OCI-LY3 (cell line): ENCODE measurements around the gene LRRC26.
A peak's percentile ranks its signal among the peaks of the same experiment; 100 is the strongest.

ENCODE experiments used
- H2AFZ ChIP-seq: fragments of 200-600, 300-600 bp; shearing (Covaris generic); 2 replicates; pipeline ENCODE4 v1.6.0; 2014; ENCODE audit warnings: antibody characterized with exemption, low read depth, low read length
- H3K27ac ChIP-seq: fragments of 200-600, 300-600 bp; sonication (generic); 2 replicates; pipeline ENCODE4 v1.5.1; 2014; ENCODE audit warnings: mild to moderate bottlenecking, low read length, moderate library complexity, mixed read lengths
- H3K27me3 ChIP-seq: fragments of 200-600, 300-600 bp; sonication (generic); 2 replicates; pipeline ENCODE4 v1.6.1; 2014; ENCODE audit warnings: low read depth, low read length, mixed read lengths
- H3K36me3 ChIP-seq: fragments of 200-600, 300-600 bp; sonication (generic); replicated peaks from 2 replicates; pipeline ENCODE3; 2014; ENCODE audit warnings: low read depth, low read length, mixed read lengths
- H3K4me1 ChIP-seq: fragments of 300-600, 200-600 bp; sonication (generic); 2 replicates; pipeline ENCODE4 v1.6.1; 2014; ENCODE audit warnings: low read length, mixed read lengths
- H3K4me2 ChIP-seq: fragments of 200-600, 300-600 bp; sonication (generic); 2 replicates; pipeline ENCODE4 v1.6.1; 2014; ENCODE audit warnings: low read length, mixed read lengths
- H3K4me3 ChIP-seq: fragments of 300-600, 200-600 bp; sonication (generic); 2 replicates; pipeline ENCODE4 v1.5.1; 2014; ENCODE audit warnings: antibody characterized with exemption, mild to moderate bottlenecking, low read length, moderate library complexity
- H3K79me2 ChIP-seq: fragments of 300-600, 200-600 bp; shearing (Covaris generic); 2 replicates; pipeline ENCODE4 v1.6.1; 2014; ENCODE audit warnings: mild to moderate bottlenecking, low read length, mixed read lengths
- H3K9ac ChIP-seq: fragments of 300-600, 200-600 bp; shearing (Covaris generic); 2 replicates; pipeline ENCODE4 v1.6.0; 2014; ENCODE audit warnings: mild to moderate bottlenecking, low read length, moderate library complexity
- H3K9me3 ChIP-seq: fragments of 200-600, 300-600 bp; shearing (Covaris generic); 2 replicates; pipeline ENCODE4 v1.6.1; 2014; ENCODE audit warnings: low read length, mixed read lengths; ENCODE audit not compliant: insufficient read depth
- H4K20me1 ChIP-seq: fragments of 200-600, 300-600 bp; sonication (generic); 2 replicates; pipeline ENCODE4 v1.6.1; 2016; ENCODE audit warnings: low read length, mixed read lengths; ENCODE audit not compliant: insufficient read depth
- CTCF ChIP-seq: fragments of 200-600, 300-600 bp; sonication (generic); IDR thresholded peaks from 2 replicates; pipeline ENCODE4 v1.5.1; 2014; ENCODE audit warnings: antibody characterized with exemption, low read length, low read depth
- EZH2phosphoT487 ChIP-seq: fragments of 200-600 bp; shearing (Covaris generic); IDR thresholded peaks from 2 replicates; pipeline ENCODE4 v1.6.1; 2018; ENCODE audit warnings: antibody characterized with exemption, mixed run types, low read depth

LRRC26 gene

GRCh38 chr9:137170486-137171148 lies 766 bp upstream of the LRRC26 start:
- Histone ChIP-seq H3K9me3 (no peaks in the 10 kb centered on the region), H2AFZ (no peak overlapping the region), H3K4me1 (peaks cover 24% of the 10 kb centered on the region), H3K9ac (no peak overlapping the region), H3K4me3 (no peak overlapping the region), H3K4me2 (no peak overlapping the region), H4K20me1 (no peaks in the 10 kb centered on the region), H3K79me2 (no peaks in the 10 kb centered on the region), H3K27ac (no peak overlapping the region), H3K36me3 (no peaks in the 10 kb centered on the region), H3K27me3 (no peaks in the 10 kb centered on the region; the same call in none of the 2 replicates)
- TF ChIP-seq CTCF (no peak), EZH2phosphoT487 (no peak)

GRCh38 chr9:137168904-137169856 lies 671 bp downstream of the LRRC26 start:
- Histone ChIP-seq H4K20me1 (no peaks in the 10 kb centered on the region), H3K27ac (no peak overlapping the region), H3K79me2 (no peaks in the 10 kb centered on the region), H2AFZ (no peak overlapping the region), H3K36me3 (no peaks in the 10 kb centered on the region), H3K27me3 (no peaks in the 10 kb centered on the region; the same call in none of the 2 replicates), H3K4me2 (peak overlapping the region; percentile 50), H3K4me3 (peak overlapping the region; percentile 70), H3K9me3 (no peaks in the 10 kb centered on the region), H3K9ac (peak overlapping the region; percentile 20), H3K4me1 (peaks cover 12% of the 10 kb centered on the region)
- TF ChIP-seq CTCF = no peak
- no peak for TF ChIP-seq EZH2phosphoT487

- H3K4me2 ChIP-seq = peak overlapping the region; percentile 50
- H3K79me2 ChIP-seq = no peaks in the 10 kb centered on the region
- H3K4me3 ChIP-seq = peak overlapping the region; percentile 70
- no peak overlapping the region for H3K27ac ChIP-seq
- H3K4me1 ChIP-seq = peaks cover 8% of the 10 kb centered on the region; the same call in 1 of the 2 replicates
- no peaks in the 10 kb centered on the region; the same call in none of the 2 replicates for H3K27me3 ChIP-seq
- peak overlapping the region; percentile 20 for H3K9ac ChIP-seq
- TF ChIP-seq EZH2phosphoT487 (no peak), CTCF (no peak)
- H4K20me1 ChIP-seq = no peaks in the 10 kb centered on the region
- H3K9me3 ChIP-seq = no peaks in the 10 kb centered on the region
- H3K36me3 ChIP-seq = no peaks in the 10 kb centered on the region
- H2AFZ ChIP-seq = no peak overlapping the region
Measured at GRCh38 chr9:137168573-137168903, 1.3 kb downstream of the LRRC26 start.
